Measurements from ENCODE around the gene TEX101.
A peak's percentile ranks its signal among the peaks of the same experiment; 100 is the strongest.

Gene TEX101

GRCh38 chr19:43446746-43447489 lies 32.2 kb downstream of the TEX101 start (continued):
- TF ChIP-seq ATF2 (tag by site-specific recombination; IDR thresholded peaks at IDR 0.05; ENCODE audit: low read depth) (no peak), ZNF670 (tag by site-specific recombination; IDR thresholded peaks at IDR 0.05; ENCODE audit: low read depth) (no peak), ZNF18 (tag by site-specific recombination; IDR thresholded peaks at IDR 0.05) (no peak), ZNF132 (tag by site-specific recombination; IDR thresholded peaks at IDR 0.05; ENCODE audit: borderline replicate concordance) (no peak), ZNF596 (tag by site-specific recombination; IDR thresholded peaks at IDR 0.05) (no peak), ZNF324 (tag by site-specific recombination; IDR thresholded peaks at IDR 0.05) (0 out of 2 replicates have a peak, but pooled peaks have one; percentile 43), ZNF184 (tag by site-specific recombination; IDR thresholded peaks at IDR 0.05) (no peak), PRDM10 (tag by site-specific recombination; IDR thresholded peaks at IDR 0.05) (peak; percentile 85), ZNF560 (tag by site-specific recombination; IDR thresholded peaks at IDR 0.05; ENCODE audit: borderline replicate concordance) (no peak), ZNF692 (tag by site-specific recombination; IDR thresholded peaks at IDR 0.05) (0 out of 2 replicates have a peak, but pooled peaks have one; percentile 9), OSR2 (tag by site-specific recombination; IDR thresholded peaks at IDR 0.05) (peak; percentile 83), REST (tag by site-specific recombination; IDR thresholded peaks at IDR 0.05) (no peak), MYNN (tag by site-specific recombination; IDR thresholded peaks at IDR 0.05; ENCODE audit: borderline replicate concordance) (no peak), ZNF114 (tag by site-specific recombination; IDR thresholded peaks at IDR 0.05) (no peak), ZBTB26 (tag by site-specific recombination; optimal IDR thresholded peaks at IDR 0.05) (peak; percentile 1)

All from HEK293 (cell line).